HL-60 (cell line): ENCODE results near the gene BET1.

ENCODE experiments used
- DNase-seq, 2 experiments: peaks; one replicate each; pipeline ENCODE4 v3.0.0-alpha.2; 2010 to 2020; ENCODE audit warnings: low read depth in 1 of 2, low spot score in 1 of 2
- H3K27ac ChIP-seq: fragments of 250-450 bp; sonication (Bioruptor Pico); replicated peaks from 2 replicates; pipeline ENCODE4 v1.5.1; 2020; ENCODE audit warnings: mild to moderate bottlenecking, moderate library complexity
- H3K27me3 ChIP-seq: fragments of 250-450 bp; sonication (Bioruptor Pico); 2 replicates; pipeline ENCODE4 v1.5.1; 2021; ENCODE audit warnings: mild to moderate bottlenecking, moderate library complexity; ENCODE audit not compliant: insufficient read depth, poor library complexity, severe bottlenecking
- H3K4me3 ChIP-seq: replicated peaks from 2 replicates; pipeline ENCODE4 v1.5.1; 2011; ENCODE audit warnings: mild to moderate bottlenecking, control low read depth, low read length; ENCODE audit not compliant: insufficient read depth
- GABPA ChIP-seq: IDR thresholded peaks from 2 replicates; pipeline ENCODE4 v1.6.1; 2012; ENCODE audit warnings: low read depth
- POLR2AphosphoS5 ChIP-seq: IDR thresholded peaks from 2 replicates; pipeline ENCODE4 v1.6.1; 2012; ENCODE audit warnings: low read depth
- SPI1 ChIP-seq: IDR thresholded peaks from 2 replicates; pipeline ENCODE4 v1.6.1; 2012; ENCODE audit warnings: low read depth, mild to moderate bottlenecking, borderline replicate concordance
- TF ChIP-seq, protein P1 (sequence below): IDR thresholded peaks from one replicate; pipeline ENCODE4 v1.5.1; 2011; ENCODE audit warnings: low read length, control low read depth, inconsistent platforms; ENCODE audit not compliant: insufficient read depth
- TF ChIP-seq, protein P2 (sequence below): IDR thresholded peaks from 2 replicates; pipeline ENCODE4 v1.6.1; 2012; ENCODE audit warnings: low read depth; ENCODE audit not compliant: insufficient replicate concordance

Gene BET1

DNA sequence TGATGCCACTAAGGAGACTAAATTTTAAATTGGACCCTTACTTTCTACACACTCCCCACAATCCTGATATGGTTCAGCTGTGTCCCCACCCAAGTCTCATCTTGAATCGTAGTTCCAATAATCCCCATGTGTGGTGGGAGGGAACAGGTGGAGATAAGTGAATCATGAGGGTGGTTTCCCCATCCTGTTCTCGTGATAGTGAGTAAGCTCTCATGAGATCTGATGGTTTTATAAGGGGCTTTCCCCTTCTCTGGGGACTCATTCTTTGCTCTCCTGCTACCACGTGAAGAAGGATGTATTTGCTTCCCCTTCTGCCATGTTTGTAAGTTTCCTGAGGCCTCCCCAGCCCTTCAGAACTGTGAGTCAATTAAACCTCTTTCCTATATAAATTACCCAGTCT, 18.4 kb upstream of the BET1 start:
- no peaks in the 10 kb centered on the region for H3K27me3 ChIP-seq
- no peak overlapping the region for H3K27ac ChIP-seq
- TF ChIP-seq, protein P1, sequence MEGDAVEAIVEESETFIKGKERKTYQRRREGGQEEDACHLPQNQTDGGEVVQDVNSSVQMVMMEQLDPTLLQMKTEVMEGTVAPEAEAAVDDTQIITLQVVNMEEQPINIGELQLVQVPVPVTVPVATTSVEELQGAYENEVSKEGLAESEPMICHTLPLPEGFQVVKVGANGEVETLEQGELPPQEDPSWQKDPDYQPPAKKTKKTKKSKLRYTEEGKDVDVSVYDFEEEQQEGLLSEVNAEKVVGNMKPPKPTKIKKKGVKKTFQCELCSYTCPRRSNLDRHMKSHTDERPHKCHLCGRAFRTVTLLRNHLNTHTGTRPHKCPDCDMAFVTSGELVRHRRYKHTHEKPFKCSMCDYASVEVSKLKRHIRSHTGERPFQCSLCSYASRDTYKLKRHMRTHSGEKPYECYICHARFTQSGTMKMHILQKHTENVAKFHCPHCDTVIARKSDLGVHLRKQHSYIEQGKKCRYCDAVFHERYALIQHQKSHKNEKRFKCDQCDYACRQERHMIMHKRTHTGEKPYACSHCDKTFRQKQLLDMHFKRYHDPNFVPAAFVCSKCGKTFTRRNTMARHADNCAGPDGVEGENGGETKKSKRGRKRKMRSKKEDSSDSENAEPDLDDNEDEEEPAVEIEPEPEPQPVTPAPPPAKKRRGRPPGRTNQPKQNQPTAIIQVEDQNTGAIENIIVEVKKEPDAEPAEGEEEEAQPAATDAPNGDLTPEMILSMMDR: no peak
- TF ChIP-seq, protein P2, sequence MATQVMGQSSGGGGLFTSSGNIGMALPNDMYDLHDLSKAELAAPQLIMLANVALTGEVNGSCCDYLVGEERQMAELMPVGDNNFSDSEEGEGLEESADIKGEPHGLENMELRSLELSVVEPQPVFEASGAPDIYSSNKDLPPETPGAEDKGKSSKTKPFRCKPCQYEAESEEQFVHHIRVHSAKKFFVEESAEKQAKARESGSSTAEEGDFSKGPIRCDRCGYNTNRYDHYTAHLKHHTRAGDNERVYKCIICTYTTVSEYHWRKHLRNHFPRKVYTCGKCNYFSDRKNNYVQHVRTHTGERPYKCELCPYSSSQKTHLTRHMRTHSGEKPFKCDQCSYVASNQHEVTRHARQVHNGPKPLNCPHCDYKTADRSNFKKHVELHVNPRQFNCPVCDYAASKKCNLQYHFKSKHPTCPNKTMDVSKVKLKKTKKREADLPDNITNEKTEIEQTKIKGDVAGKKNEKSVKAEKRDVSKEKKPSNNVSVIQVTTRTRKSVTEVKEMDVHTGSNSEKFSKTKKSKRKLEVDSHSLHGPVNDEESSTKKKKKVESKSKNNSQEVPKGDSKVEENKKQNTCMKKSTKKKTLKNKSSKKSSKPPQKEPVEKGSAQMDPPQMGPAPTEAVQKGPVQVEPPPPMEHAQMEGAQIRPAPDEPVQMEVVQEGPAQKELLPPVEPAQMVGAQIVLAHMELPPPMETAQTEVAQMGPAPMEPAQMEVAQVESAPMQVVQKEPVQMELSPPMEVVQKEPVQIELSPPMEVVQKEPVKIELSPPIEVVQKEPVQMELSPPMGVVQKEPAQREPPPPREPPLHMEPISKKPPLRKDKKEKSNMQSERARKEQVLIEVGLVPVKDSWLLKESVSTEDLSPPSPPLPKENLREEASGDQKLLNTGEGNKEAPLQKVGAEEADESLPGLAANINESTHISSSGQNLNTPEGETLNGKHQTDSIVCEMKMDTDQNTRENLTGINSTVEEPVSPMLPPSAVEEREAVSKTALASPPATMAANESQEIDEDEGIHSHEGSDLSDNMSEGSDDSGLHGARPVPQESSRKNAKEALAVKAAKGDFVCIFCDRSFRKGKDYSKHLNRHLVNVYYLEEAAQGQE: no peak
- TF ChIP-seq GABPA (no peak), POLR2AphosphoS5 (no peak), SPI1 (no peak)
- no peak for DNase-seq
- no peak overlapping the region for H3K4me3 ChIP-seq

DNA sequence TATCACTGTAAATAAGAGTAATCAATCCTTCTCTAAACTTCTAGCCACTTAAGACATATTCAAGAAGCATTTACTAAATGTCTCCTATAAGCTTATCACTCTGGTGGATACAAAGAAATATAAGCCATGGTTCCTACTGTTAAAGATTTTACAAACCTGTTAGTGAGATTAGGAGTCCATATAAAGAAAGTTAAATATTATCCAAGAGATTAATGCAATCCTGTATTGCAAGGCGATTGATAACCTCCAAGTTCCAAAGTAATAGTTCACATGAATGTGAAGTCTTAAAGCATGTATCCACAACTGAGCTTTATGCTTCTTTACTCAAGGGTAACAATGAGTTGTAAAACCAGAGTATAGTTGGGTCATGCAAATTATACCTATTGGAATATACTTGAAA, 12.6 kb upstream of the BET1 start:
- Histone ChIP-seq H3K4me3 (no peak overlapping the region), H3K27me3 (no peaks in the 10 kb centered on the region), H3K27ac (no peak overlapping the region)
- TF ChIP-seq POLR2AphosphoS5 (no peak), GABPA (no peak), SPI1 (no peak)
- TF ChIP-seq, protein P1: no peak
- TF ChIP-seq, protein P2: no peak
- DNase-seq: no peak

DNA sequence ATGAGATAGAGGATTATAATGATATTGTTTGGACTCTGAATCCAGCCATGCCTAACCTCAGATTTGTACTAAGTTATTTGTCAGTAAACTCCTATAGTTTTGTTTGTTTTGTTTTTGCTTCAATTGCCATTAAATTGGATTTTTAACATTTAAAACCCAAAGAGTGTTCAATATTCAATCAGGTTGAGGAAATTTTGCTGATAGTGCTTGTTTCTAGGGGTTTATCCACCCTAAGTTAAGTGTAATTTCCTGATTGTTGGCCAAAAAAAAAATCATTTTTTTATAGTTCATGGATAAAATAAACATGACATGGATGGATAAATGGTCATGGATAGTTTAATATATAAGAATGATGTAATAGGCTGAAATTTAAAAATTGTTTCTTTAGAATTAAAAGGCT, 11.4 kb upstream of the BET1 start:
- TF ChIP-seq SPI1 (no peak), GABPA (no peak), POLR2AphosphoS5 (no peak)
- TF ChIP-seq, protein P1: no peak
- TF ChIP-seq, protein P2: no peak
- no peak overlapping the region for H3K4me3 ChIP-seq
- H3K27me3 ChIP-seq: no peaks in the 10 kb centered on the region
- no peak overlapping the region for H3K27ac ChIP-seq
- DNase-seq: no peak
